Measurements from ENCODE around the gene MBL2. TPM values are rescaled to one million over a fixed set of nuclear protein-coding genes. Genes with fewer than 3 reads are reported as not detected.

The MBL2 gene
- total RNA-seq, 1 donor from 2014 or later, result not detected

GRCh38 chr10:52771534-52772445 is 794 bp downstream of the MBL2 start:
- DNase-seq, result no peak

- no peak for DNase-seq
Measured at GRCh38 chr10:52770904-52771303, 1.7 kb downstream of the MBL2 start.

GRCh38 chr10:52769966-52770365 is 2.6 kb downstream of the MBL2 start:
- DNase-seq, result no peak

GRCh38 chr10:52768001-52768532 is 4.5 kb downstream of the MBL2 start:
- DNase-seq, result no peak

GRCh38 chr10:52762088-52762487 is 10.5 kb downstream of the MBL2 start:
- no peak for DNase-seq

GRCh38 chr10:52759154-52759553 is 13.4 kb downstream of the MBL2 start:
- no peak for DNase-seq

- no peak for DNase-seq
Measured at GRCh38 chr10:52758406-52758805, 14.2 kb downstream of the MBL2 start.

- DNase-seq, result no peak
Measured at GRCh38 chr10:52757773-52758172, 14.8 kb downstream of the MBL2 start.

- DNase-seq, result no peak
Measured at GRCh38 chr10:52756966-52757365, 15.6 kb downstream of the MBL2 start.

- no peak for DNase-seq
Measured at GRCh38 chr10:52756295-52756694, 16.3 kb downstream of the MBL2 start.

- no peak for DNase-seq
Measured at GRCh38 chr10:52755297-52756062, 17.1 kb downstream of the MBL2 start.

- DNase-seq, result no peak
Measured at GRCh38 chr10:52752801-52753445, 19.7 kb downstream of the MBL2 start.

GRCh38 chr10:52752261-52752660 is 20.3 kb downstream of the MBL2 start:
- DNase-seq, result no peak

GRCh38 chr10:52751337-52751736 is 21.2 kb downstream of the MBL2 start:
- no peak for DNase-seq

GRCh38 chr10:52750629-52751028 is 22.0 kb downstream of the MBL2 start:
- DNase-seq, result no peak

- DNase-seq, result no peak
Measured at GRCh38 chr10:52747694-52748093, 24.9 kb downstream of the MBL2 start.

GRCh38 chr10:52746169-52746568 is 26.4 kb downstream of the MBL2 start:
- DNase-seq, result no peak

- no peak for DNase-seq
Measured at GRCh38 chr10:52744057-52744805, 28.4 kb downstream of the MBL2 start.

- no peak for DNase-seq
Measured at GRCh38 chr10:52742731-52743130, 29.9 kb downstream of the MBL2 start.

GRCh38 chr10:52741851-52742250 is 30.7 kb downstream of the MBL2 start:
- no peak for DNase-seq

- DNase-seq, result no peak
Measured at GRCh38 chr10:52740913-52741675, 31.5 kb downstream of the MBL2 start.
